C4-2B (cell line): ENCODE measurements around the gene DLG2.
"Not testable (repeated sequence)": the region's sequence is repeated elsewhere in the genome, so short reads cannot be mapped to it uniquely, and the experiment has no call there.

Source experiments
- H3K27ac ChIP-seq: fragments of 450-650 bp; 2 replicates; pipeline ENCODE4 v1.5.1; 2017
- ZFX ChIP-seq: fragments of 450-650 bp; IDR thresholded peaks from 2 replicates; pipeline ENCODE4 v1.6.1; 2017
- TF ChIP-seq, protein P1 (sequence below): fragments of 450-650 bp; conservative IDR thresholded peaks from 2 replicates; pipeline ENCODE4 v1.5.1; 2017; ENCODE audit warnings: mild to moderate bottlenecking

Gene DLG2

DNA sequence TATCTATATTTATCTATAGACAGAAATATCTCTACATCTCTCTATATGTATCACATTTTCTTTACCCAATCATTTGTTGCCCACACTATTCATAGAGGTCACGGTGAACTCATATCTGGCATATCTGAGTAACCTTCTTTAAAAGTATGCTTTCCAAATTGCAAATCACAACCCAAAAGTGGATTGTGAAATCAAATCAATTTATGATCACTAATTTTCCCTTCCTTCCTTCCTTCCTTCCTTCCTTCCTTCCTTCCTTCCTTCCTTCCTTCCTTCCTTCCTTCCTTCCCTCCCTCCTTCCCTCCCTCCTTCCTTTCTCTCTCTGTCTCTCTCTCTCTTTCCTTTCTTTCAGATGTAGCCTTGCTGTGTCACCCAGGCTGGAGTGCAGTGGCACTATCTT is 1893.0 kb downstream of the DLG2 start:
- no peak overlapping the region for H3K27ac ChIP-seq
- no peak for TF ChIP-seq ZFX
- TF ChIP-seq, protein P1, sequence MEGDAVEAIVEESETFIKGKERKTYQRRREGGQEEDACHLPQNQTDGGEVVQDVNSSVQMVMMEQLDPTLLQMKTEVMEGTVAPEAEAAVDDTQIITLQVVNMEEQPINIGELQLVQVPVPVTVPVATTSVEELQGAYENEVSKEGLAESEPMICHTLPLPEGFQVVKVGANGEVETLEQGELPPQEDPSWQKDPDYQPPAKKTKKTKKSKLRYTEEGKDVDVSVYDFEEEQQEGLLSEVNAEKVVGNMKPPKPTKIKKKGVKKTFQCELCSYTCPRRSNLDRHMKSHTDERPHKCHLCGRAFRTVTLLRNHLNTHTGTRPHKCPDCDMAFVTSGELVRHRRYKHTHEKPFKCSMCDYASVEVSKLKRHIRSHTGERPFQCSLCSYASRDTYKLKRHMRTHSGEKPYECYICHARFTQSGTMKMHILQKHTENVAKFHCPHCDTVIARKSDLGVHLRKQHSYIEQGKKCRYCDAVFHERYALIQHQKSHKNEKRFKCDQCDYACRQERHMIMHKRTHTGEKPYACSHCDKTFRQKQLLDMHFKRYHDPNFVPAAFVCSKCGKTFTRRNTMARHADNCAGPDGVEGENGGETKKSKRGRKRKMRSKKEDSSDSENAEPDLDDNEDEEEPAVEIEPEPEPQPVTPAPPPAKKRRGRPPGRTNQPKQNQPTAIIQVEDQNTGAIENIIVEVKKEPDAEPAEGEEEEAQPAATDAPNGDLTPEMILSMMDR = no peak

DNA sequence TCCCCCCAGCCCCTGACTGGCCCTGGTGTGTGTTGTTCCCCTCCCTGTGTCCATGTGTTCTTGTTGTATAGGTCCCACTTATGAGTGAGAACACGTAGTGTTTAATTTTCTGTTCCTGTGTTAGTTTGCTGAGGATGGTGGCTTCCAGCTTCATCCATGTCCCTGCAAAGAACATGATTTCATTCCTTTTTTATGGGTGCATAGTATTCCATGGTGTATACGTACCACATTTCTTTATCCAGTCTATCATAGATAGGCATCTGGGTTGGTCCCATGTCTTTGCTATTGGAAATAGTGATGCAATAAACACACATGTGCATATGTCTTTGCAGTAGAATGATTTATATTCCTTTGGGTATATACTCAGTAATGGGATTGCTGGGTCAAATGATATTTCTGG is 1895.9 kb downstream of the DLG2 start:
- not testable (repeated sequence) for H3K27ac ChIP-seq

DNA sequence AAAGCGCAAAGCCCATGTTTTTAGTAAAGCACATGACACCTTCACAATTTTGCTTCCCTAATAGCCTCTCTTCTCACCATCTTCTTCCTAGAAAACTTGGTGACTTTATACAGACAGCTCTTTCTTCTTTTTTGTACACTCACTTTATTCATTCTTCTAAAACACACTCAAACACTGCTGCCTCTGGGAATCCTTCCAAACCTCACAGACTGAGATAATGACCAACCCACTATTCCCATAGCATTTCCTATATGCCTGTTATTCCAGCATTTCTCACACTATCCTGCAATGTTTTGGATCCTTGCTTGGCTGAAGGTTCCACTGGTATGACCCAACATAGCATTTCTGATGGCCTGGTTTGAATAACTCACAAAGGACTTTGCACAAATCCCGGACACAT is 1898.9 kb downstream of the DLG2 start:
- no peak overlapping the region; the same call in 1 of the 2 replicates for H3K27ac ChIP-seq
- TF ChIP-seq, protein P1 = no peak
- no peak for TF ChIP-seq ZFX

DNA sequence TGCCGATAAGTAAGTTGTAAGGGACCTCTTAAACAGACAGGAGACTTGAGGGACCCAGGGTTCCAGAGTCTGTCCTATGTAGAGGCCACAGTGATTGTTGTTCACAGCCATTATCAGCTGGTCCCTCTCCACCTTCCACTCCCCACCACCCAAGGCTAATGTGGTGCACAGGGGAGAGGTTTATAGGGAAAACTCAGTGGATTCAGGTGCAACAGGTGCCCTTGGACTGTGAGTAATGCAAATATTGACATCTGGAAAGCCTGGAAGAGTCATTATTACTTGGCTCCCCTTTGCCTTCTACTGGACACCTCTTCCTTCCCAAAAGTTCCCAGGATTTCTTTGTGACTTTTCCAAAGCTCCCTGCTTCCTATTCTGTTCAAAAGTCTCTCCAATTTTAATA is 1899.9 kb downstream of the DLG2 start:
- no peak overlapping the region for H3K27ac ChIP-seq
- no peak for TF ChIP-seq ZFX
- TF ChIP-seq, protein P1 = no peak

DNA sequence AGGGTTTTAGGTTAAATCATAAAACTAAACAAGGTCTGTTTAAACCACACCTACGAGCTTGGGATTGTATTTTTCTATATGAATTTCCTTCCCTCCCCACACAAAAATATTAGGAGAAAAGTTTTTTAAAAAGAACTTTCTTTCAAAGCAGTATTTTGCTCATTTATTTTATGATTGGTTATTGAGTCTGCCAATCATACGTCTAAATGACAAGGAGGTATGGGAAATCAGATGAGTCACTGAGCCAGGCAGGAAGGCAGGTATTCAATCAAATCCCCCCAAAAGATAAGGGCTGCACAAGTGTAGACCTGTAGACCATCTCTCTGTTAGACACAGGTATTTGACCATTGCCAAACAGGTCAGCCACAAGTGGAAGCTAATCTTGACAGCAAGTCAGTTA is 1900.8 kb downstream of the DLG2 start:
- no peak overlapping the region for H3K27ac ChIP-seq

DNA sequence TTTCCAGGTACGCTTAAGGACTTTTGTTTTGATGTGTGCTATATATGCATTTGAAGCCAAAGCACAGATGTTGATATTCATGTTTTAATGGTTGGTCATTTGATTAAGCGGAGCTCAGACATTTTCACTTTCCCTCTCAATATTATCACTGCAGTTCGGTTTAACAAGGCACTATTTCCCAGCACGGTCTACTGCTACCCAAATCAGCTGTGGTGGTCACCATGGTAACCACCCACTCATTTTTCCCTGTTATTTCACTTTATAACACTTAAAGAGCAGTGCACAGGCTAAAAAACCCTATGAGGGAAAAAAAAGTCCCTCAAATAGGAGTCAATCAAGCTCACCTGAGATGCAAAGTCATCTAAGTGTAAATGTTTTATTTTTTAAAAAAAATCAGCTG is 1901.4 kb downstream of the DLG2 start:
- TF ChIP-seq ZFX = no peak
- no peak overlapping the region for H3K27ac ChIP-seq

More for the DNA sequence above, 1900.8 kb downstream of the DLG2 start:
- no peak for TF ChIP-seq ZFX
- TF ChIP-seq, protein P1 = no peak

DNA sequence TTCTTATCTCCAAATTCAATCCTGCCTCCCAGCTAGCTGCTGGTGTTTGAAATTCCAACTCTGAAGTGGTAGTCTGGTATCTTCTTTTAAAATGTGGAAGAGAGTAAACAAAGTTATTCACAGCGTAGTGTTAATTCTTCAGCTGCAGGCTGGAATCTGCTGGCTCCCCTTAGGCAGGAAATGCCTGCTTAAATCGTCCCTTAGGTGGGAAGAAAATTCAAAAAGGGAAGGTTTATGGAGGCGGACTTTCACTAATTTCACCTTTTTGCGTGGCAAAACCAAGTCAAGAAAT is 1901.9 kb downstream of the DLG2 start:
- peak overlapping the region; percentile 67; the same call in 1 of the 2 replicates for H3K27ac ChIP-seq
- no peak for TF ChIP-seq ZFX
- TF ChIP-seq, protein P1 = no peak

DNA sequence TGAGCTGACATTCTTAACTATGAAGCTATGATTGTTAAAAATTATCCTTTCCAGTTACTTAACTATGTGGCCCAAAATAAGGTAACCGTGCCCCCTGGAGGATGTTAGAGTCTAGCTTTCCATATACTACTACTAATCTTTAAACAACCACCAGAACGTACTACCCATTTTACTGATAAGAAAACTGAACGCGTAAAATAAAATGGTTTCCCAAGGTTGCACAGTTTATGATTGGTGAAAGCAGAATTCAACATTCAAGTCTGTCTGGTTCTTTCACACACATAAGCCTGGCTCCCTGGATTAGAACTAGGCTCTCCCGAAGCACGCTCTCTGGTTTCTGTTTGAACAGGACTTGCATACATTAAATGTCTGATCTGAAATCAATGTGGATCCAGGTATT is 1903.1 kb downstream of the DLG2 start:
- TF ChIP-seq, protein P1 = peak; percentile 79
- TF ChIP-seq ZFX = no peak
- H3K27ac ChIP-seq = peak overlapping the region; percentile 67
